Gastroesophageal sphincter (tissue), 4 donors: Measurements from ENCODE around the gene HNF1B. TPM values are rescaled to one million over a fixed set of nuclear protein-coding genes. Genes with fewer than 3 reads are reported as not detected.

Source experiments
- ATAC-seq: fragments of 150-250 bp; one replicate; pipeline ENCODE4 v1.9.1; 2016; ENCODE audit warnings: mild to moderate bottlenecking, moderate library complexity
- H3K27ac ChIP-seq, 4 donors: fragments of 200-600 bp; sonication (generic) in 3 of 4; 1 replicate in 3 of 4; 2 replicates in 1 of 4; pipeline ENCODE4 v1.5.1; 2016 to 2019
- H3K27me3 ChIP-seq: fragments of 200-600 bp; sonication (generic); one replicate; pipeline ENCODE4 v1.5.1; 2019
- H3K36me3 ChIP-seq, 2 donors: fragments of 200-600 bp; sonication (generic); one replicate each; pipeline ENCODE4 v1.5.1; 2019; ENCODE audit warnings: control low read depth in 1 of 2
- H3K4me1 ChIP-seq, 3 donors: fragments of 200-600 bp; sonication (generic); 1 replicate in 2 of 3; 2 replicates in 1 of 3; pipeline ENCODE4 v1.5.1; 2016 to 2019; ENCODE audit warnings: control low read depth in 2 of 3
- H3K4me3 ChIP-seq, 2 donors: fragments of 200-600 bp; sonication (generic); one replicate each; pipeline ENCODE4 v1.5.1; 2019; ENCODE audit warnings: mild to moderate bottlenecking in 1 of 2, moderate library complexity in 1 of 2
- H3K9me3 ChIP-seq, 3 donors: fragments of 200-600 bp; sonication (generic); one replicate each; pipeline ENCODE4 v1.5.1; 2017 to 2019; ENCODE audit warnings: control low read depth in 2 of 3
- CTCF ChIP-seq, 4 experiments: fragments of 200-600 bp in 2 of 4; fragments of 450-650 bp in 2 of 4; sonication (generic) in 1 of 4; IDR thresholded peaks; one replicate each; pipeline ENCODE4 v1.5.1; 2017 to 2019; ENCODE audit warnings: antibody characterized with exemption in 4 of 4, mild to moderate bottlenecking in 2 of 4, moderate library complexity in 2 of 4
- EP300 ChIP-seq: sonication (generic); formaldehyde crosslinking; IDR thresholded peaks from one replicate; pipeline ENCODE4 v1.6.1; 2017; ENCODE audit warnings: antibody characterized with exemption, mild to moderate bottlenecking
- POLR2A ChIP-seq, 2 donors: fragments of 450-650 bp; IDR thresholded peaks; one replicate each; pipeline ENCODE4 v1.6.1; 2017; ENCODE audit warnings: antibody characterized with exemption in 2 of 2, mild to moderate bottlenecking in 2 of 2, moderate library complexity in 1 of 2
- POLR2AphosphoS5 ChIP-seq: sonication (generic); formaldehyde crosslinking; IDR thresholded peaks from one replicate; pipeline ENCODE4 v1.6.1; 2017; ENCODE audit warnings: antibody characterized with exemption
- WGBS, 2 donors: methylation state at CpG; one replicate each; pipeline ENCODE4 v1.1.5; 2018; ENCODE audit warnings: low coverage in 1 of 2; 5-methylcytosine and 5-hydroxymethylcytosine counted together
- total RNA-seq, 4 donors: library from RNA; depleted of rRNA; stranded (reverse); fragments of >200 nt; gene quantifications; one replicate each; pipeline ENCODE4 v1.1.0, GENCODE V29; 2016

HNF1B gene
- total RNA-seq, 4 donors from 2014 or later, result not detected

- no peak for ATAC-seq
- TF ChIP-seq EP300 (no peak), POLR2A (IDR thresholded peaks at IDR 0.05) (no peak), POLR2AphosphoS5 (no peak), CTCF (IDR thresholded peaks at IDR 0.05) (no peak)
- peaks cover 99% of the 10 kb centered on the region for H3K27me3 ChIP-seq
Observed at GRCh38 chr17:37742116-37742761, 2.6 kb downstream of the HNF1B start.

GRCh38 chr17:37741341-37742115, 3.3 kb downstream of the HNF1B start:
- peaks cover 100% of the 10 kb centered on the region for H3K27me3 ChIP-seq
- peak overlapping the region in 1 of 2 donors; percentile 41 for H3K4me3 ChIP-seq

More at GRCh38 chr17:37742116-37742761, 2.6 kb downstream of the HNF1B start:
- Histone ChIP-seq H3K4me1 (peaks cover 0 to 38% (median 15%) of the 10 kb centered on the region in 3 donors), H3K4me3 (peak overlapping the region in 1 of 2 donors; percentile 41), H3K27ac (no peak overlapping the region), H3K9me3 (no peaks in the 10 kb centered on the region), H3K36me3 (no peaks in the 10 kb centered on the region)
- 0 to 1% methylated on average over 2 to 10 of the region's 51 CpGs for WGBS, 2 donors

GRCh38 chr17:37740915-37741314, 3.9 kb downstream of the HNF1B start:
- Histone ChIP-seq H3K4me1 (peaks cover 0 to 38% (median 15%) of the 10 kb centered on the region in 3 donors), H3K4me3 (no peak overlapping the region), H3K27ac (no peak overlapping the region), H3K27me3 (peaks cover 100% of the 10 kb centered on the region), H3K9me3 (no peaks in the 10 kb centered on the region), H3K36me3 (no peaks in the 10 kb centered on the region)
- no peak for ATAC-seq
- TF ChIP-seq EP300, result no peak
- no peak for TF ChIP-seq POLR2A (IDR thresholded peaks at IDR 0.05)
- TF ChIP-seq POLR2AphosphoS5, result no peak
- TF ChIP-seq CTCF (IDR thresholded peaks at IDR 0.05), result no peak
- 16 to 25% methylated on average over 4 of the region's 4 CpGs for WGBS, 2 donors

More at GRCh38 chr17:37741341-37742115, 3.3 kb downstream of the HNF1B start:
- H3K36me3 ChIP-seq, result no peaks in the 10 kb centered on the region
- 19 to 20% methylated on average over 14 of the region's 22 CpGs for WGBS, 2 donors
- H3K27ac ChIP-seq, result no peak overlapping the region
- ATAC-seq, result no peak
- peaks cover 0 to 38% (median 15%) of the 10 kb centered on the region in 3 donors for H3K4me1 ChIP-seq
- TF ChIP-seq POLR2AphosphoS5, result peak; percentile 34
- TF ChIP-seq CTCF (IDR thresholded peaks at IDR 0.05), result no peak
- no peak for TF ChIP-seq EP300
- TF ChIP-seq POLR2A (IDR thresholded peaks at IDR 0.05), result no peak
- no peaks in the 10 kb centered on the region for H3K9me3 ChIP-seq

GRCh38 chr17:37737971-37738370, 6.9 kb downstream of the HNF1B start:
- no peaks in the 10 kb centered on the region for H3K36me3 ChIP-seq
- 25% methylated on average over 1 of the region's 2 CpGs; no CpG with 5 or more reads in 1 of the 2 donors for WGBS, 2 donors
- no peaks in the 10 kb centered on the region for H3K9me3 ChIP-seq
- no peak overlapping the region for H3K27ac ChIP-seq
- no peak for TF ChIP-seq EP300
- TF ChIP-seq POLR2AphosphoS5, result no peak
- no peak for TF ChIP-seq CTCF (IDR thresholded peaks at IDR 0.05)
- no peak for ATAC-seq
- peaks cover 85% of the 10 kb centered on the region for H3K27me3 ChIP-seq
- H3K4me3 ChIP-seq, result no peak overlapping the region
- H3K4me1 ChIP-seq, result peaks cover 0 to 14% (median 8%) of the 10 kb centered on the region in 3 donors
